ENCODE measurements around the gene MAP1A. TPM values are rescaled to one million over a fixed set of nuclear protein-coding genes. Genes with fewer than 3 reads are reported as not detected.

MAP1A gene
- polyA plus RNA-seq, 10 donors, result 23.2 to 43.6 (median 34.2) TPM

DNA sequence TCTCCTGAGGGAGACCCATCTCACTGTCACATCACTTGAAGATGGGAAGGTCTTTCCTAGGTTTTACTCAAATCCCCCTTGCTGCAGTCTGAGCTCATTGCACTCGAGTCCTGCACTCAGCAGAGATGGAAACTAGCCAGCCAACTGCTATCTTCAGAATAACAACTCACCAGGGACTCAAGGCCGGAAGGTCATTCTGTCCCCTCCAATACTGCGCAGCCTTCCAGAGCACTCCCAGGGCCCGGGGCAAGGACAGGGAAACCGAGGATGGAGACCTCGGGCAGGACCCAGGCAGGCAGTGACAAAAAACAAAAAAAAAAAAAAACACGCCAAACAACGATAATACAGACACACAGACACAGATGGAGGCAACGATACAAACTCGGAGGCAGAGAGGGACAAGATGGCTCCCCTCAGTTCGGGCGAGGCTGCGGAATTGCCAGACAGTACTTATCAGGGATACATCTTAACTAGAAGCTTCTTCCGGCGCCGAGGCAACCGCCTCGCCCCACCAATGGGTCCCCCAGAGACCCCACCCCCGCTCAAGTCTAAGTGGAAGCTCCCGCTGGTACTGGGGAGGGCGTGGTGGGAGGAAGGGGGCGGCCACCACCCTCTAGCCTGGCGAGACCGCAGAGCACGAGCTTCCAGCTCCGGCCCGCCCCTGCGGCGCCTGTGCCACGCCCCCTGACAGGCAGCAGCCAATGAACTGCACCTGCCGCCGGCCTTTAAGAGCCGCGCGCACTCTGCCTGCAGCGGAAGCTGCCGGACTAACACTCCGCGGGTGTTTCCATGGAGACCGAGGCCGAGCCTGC is 7.0 kb upstream of the MAP1A start:
- peak; percentile 97 to 99 (median 98) for DNase-seq

DNA sequence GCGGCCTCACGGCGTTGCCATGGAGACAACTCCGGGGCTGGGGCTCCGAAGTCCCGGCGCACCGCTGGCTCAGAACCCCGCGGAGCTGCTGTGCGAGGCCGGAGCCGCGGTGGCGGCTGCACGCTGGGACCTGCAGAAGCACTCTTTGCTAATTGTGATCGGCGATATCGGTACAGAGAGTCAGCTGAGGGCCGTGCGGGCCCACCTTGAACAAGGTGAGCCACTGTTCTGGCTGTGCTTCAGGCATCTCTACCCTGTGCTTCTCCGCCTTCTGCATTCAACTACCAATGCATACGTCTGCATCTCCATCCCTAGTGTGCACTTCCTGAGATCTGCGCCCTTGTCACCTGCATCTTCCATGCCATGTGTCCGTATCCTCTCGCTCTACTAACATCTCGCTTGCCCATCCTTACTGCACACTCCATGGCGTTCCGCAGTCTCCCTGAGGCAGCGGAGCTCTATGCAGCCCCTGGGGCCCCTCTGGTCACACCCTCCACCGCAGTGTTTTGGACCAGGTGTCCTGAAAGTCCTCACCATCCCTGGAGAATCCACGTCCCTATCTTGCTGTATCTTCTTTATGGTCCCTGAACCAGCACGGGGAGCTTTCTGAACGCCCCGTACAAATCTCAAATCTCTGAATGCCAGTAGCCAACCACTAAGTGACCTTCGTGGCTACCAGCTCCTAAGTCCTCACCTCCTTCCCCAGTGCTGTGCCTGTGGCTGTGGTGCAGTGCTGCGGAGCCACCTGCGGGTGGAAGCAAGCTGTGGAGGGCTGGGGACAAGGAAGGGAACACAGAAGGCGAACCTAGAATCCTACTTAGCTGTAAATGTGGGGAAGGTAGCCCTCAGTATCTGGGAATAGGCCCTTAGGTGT is 6.2 kb upstream of the MAP1A start:
- peak in 1 of 3 donors; percentile 46 for DNase-seq

GRCh38 chr15:43513550-43513949 is 3.9 kb upstream of the MAP1A start:
- DNase-seq, result no peak

DNA sequence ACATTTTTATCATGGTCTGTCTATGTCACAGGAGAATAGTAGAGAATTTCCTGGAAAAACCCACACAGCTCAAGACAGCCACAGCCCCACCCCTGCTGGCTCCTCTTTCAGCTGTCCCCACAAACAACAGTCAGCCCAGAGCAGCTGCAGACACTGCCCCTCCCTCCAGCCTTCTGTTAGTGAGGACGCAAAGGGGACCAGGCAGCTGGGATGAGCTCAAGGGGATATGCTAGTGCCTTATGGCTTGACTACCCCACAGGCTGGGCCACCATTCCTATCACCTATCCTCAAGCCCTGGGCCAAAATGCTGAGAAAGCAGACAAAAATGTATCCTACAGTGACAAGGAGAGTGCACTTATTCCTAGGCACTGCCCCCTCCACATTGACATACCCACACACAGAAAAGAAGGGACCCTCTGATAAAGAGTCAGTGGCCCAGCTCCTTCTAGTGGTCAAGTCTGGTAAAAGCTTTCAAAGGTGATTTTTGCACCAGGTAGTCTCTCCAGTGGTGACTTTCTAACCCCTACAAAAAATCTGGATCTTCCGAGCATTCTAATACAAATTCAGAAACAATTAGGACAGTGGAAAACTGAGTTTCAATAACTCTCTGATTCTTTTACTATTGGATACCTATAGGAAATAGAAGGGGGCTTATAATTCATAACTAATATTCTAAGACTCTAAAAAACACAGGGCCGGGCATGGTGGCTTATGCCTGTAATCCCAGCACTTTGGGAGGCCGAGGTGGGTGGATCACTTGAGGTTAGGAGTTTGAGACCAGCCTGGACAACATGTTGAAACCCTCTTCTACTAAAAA is 3.0 kb upstream of the MAP1A start:
- DNase-seq, result peak; percentile 84 to 95 (median 88)

DNA sequence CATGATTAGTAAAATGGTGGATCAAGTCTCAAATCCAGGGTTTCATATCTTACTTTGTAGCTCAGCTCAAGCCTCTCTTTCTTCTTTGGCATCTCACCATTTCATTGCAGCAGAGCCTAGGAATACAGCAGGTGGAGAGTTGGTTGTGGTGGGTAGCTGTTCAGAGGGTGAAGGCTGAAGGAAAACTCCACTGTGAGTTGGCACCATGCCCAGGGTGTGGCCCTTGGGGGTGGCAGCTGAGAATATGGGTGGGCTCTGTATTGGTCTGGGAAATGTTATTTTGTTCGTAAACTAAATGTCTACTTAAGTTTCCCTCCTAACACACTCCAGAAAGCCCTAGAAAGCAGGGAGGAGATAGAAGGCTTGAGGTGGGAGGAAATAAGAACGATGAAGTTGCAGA is 1.7 kb upstream of the MAP1A start:
- DNase-seq, result peak in 2 of 3 donors; percentile 27 to 42

GRCh38 chr15:43516185-43516584 is 1.2 kb upstream of the MAP1A start:
- DNase-seq, result peak in 2 of 3 donors; percentile 15 to 52

DNA sequence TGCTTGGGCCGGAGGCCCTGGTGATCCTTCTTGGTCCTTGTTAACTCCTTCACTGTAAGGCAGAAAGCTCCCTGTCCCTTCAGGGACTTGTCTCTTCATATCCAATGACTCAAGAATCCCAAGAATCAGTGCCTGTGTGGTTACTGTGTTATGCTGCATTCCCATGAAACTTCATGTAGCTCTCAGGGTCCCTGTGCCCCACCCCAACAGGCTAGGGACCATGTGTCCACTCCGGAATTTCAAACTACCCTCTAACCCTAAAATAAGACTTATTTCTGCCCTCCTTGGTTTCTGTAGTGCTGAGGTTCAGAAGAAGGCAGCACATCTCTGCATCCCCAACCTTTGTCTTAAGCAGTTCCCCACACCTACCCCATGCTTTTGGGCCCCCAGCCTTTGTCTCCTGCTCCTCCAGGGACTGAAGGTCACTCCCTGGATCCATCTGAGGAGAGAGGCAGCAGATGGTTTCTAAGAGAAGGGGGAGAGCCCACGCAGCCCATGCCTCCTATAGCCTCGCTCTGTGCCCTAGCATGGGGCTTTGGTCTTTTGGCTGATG is 531 bp upstream of the MAP1A start:
- peak in 2 of 3 donors; percentile 16 to 59 for DNase-seq

GRCh38 chr15:43518197-43518761 is 871 bp downstream of the MAP1A start:
- DNase-seq, result peak; percentile 76 to 90 (median 80)

GRCh38 chr15:43519196-43519595 is 1.8 kb downstream of the MAP1A start:
- DNase-seq, result no peak

DNA sequence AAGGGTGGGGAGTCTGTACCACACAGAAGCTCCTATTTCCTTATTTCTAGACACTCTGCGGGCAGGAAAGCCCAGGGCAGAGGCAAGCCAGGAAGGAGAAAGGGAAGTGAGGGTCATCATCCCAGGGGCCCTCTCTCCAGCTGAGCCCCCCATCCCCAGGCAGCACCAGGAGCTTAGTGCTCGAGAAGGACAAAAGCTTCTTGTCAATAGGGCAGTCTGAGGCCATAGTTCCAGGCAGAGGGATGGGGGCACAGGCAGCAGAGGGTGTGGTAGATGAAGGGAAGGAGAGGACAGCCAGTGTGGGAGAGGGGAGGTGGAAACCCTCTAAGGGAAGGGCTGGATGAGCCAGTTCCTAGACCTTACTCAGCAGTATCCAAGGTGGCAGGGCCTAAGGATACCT is 2.7 kb downstream of the MAP1A start:
- no peak for DNase-seq

DNA sequence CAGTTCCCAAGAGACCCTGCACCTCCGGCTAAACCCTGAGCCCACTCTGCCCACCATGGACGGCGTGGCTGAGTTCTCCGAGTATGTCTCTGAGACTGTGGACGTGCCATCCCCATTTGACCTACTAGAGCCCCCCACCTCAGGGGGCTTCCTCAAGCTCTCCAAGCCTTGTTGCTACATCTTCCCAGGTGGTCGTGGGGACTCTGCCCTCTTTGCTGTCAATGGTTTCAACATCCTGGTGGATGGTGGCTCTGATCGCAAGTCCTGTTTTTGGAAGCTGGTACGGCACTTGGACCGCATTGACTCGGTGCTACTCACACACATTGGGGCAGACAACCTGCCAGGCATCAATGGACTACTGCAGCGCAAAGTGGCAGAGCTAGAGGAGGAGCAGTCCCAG is 4.0 kb downstream of the MAP1A start:
- DNase-seq, result no peak

DNA sequence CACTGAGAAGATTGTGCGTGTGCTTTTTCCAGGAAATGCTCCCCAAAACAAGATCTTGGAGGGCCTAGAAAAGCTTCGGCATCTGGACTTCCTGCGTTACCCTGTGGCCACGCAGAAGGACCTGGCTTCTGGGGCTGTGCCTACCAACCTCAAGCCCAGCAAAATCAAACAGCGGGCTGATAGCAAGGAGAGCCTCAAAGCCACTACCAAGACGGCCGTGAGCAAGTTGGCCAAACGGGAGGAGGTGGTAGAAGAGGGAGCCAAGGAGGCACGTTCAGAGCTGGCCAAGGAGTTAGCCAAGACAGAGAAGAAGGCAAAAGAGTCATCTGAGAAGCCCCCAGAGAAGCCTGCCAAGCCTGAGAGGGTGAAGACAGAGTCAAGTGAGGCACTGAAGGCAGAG is 4.8 kb downstream of the MAP1A start:
- DNase-seq, result no peak

- DNase-seq, result no peak
Measured at GRCh38 chr15:43523646-43524045, 6.2 kb downstream of the MAP1A start.

DNA sequence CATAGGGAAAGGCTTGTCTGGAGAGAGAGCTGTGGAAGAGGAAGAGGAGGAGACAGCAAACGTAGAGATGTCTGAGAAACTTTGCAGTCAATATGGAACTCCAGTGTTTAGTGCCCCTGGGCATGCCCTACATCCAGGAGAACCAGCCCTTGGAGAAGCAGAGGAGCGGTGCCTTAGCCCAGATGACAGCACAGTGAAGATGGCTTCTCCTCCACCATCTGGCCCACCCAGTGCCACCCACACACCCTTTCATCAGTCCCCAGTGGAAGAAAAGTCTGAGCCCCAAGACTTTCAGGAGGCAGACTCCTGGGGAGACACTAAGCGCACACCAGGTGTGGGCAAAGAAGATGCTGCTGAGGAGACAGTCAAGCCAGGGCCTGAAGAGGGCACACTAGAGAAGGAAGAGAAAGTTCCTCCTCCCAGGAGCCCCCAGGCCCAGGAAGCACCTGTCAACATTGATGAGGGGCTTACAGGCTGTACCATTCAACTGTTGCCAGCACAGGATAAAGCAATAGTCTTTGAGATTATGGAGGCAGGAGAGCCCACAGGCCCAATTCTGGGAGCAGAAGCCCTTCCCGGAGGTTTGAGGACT is 6.9 kb downstream of the MAP1A start:
- DNase-seq, result no peak

DNA sequence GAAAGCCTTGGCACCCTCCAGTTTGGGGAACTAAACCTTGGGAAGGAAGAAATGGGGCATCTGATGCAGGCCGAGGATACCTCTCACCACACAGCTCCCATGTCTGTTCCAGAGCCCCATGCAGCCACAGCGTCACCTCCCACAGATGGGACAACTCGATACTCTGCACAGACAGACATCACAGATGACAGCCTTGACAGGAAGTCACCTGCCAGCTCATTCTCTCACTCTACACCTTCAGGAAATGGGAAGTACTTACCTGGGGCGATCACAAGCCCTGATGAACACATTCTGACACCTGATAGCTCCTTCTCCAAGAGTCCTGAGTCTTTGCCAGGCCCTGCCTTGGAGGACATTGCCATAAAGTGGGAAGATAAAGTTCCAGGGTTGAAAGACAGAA is 7.7 kb downstream of the MAP1A start:
- DNase-seq, result no peak

- no peak for DNase-seq
Measured at GRCh38 chr15:43526261-43526930, 9.0 kb downstream of the MAP1A start.

DNA sequence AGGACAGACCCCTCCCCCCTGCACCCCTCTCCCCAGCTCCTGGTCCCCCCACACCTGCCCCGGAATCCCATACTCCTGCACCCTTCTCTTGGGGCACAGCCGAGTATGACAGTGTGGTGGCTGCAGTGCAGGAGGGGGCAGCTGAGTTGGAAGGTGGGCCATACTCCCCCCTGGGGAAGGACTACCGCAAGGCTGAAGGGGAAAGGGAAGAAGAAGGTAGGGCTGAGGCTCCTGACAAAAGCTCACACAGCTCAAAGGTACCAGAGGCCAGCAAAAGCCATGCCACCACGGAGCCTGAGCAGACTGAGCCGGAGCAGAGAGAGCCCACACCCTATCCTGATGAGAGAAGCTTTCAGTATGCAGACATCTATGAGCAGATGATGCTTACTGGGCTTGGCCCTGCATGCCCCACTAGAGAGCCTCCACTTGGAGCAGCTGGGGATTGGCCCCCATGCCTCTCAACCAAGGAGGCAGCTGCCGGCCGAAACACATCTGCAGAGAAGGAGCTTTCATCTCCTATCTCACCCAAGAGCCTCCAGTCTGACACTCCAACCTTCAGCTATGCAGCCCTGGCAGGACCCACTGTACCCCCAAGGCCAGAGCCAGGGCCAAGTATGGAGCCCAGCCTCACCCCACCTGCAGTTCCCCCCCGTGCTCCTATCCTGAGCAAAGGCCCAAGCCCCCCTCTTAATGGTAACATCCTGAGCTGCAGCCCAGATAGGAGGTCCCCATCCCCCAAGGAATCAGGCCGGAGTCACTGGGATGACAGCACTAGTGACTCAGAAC is 9.8 kb downstream of the MAP1A start:
- DNase-seq, result no peak

DNA sequence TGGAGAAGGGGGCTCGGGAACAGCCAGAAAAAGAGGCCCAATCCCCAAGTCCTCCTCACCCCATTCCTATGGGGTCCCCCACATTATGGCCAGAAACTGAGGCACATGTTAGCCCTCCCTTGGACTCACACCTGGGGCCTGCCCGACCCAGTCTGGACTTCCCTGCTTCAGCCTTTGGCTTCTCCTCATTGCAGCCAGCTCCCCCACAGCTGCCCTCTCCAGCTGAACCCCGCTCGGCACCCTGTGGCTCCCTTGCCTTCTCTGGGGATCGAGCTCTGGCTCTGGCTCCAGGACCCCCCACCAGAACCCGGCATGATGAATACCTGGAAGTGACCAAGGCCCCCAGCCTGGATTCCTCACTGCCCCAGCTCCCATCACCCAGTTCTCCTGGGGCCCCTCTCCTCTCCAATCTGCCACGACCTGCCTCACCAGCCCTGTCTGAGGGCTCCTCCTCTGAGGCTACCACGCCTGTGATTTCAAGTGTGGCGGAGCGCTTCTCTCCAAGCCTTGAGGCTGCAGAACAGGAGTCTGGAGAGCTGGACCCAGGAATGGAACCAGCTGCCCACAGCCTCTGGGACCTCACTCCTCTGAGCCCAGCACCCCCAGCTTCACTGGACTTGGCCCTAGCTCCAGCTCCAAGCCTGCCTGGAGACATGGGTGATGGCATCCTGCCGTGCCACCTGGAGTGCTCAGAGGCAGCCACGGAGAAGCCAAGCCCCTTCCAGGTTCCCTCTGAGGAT is 10.6 kb downstream of the MAP1A start:
- DNase-seq, result no peak

GRCh38 chr15:43528542-43529007 is 11.2 kb downstream of the MAP1A start:
- DNase-seq, result no peak

Data from muscle of back (tissue), 11 donors.